HG03432 (cell line): ENCODE measurements around the gene ENGASE.
"Not testable (repeated sequence)": the region's sequence is repeated elsewhere in the genome, so short reads cannot be mapped to it uniquely, and the experiment has no call there.

ENCODE experiments used
- ATAC-seq: cut with Tn5 transposase; IDR thresholded peaks from one replicate; pipeline ENCODE4 v1.9.1; 2021; ENCODE audit warnings: mild to moderate bottlenecking, moderate library complexity; ENCODE audit not compliant: unreplicated experiment

Gene ENGASE

DNA sequence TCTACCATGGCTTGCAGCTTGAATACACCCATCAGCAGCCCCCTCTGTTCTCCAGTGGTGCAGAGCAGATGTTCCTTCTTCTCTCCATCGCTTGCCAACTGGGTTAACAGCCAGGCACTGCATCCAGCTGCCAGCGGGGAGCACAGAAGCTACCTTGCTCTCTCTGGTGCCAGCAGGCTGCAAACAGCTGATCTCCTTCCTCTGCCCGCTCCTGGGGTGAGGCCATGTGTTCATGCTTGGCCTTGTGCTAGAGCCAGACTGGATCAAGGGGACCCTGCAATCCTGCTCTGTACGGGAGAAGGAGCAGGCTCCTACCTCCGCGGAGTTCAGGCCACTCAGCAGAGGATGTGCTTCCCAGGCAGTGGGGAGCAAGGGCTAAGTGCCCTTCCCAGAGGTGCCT, 24.1 kb upstream of the ENGASE start:
- ATAC-seq: no peak

DNA sequence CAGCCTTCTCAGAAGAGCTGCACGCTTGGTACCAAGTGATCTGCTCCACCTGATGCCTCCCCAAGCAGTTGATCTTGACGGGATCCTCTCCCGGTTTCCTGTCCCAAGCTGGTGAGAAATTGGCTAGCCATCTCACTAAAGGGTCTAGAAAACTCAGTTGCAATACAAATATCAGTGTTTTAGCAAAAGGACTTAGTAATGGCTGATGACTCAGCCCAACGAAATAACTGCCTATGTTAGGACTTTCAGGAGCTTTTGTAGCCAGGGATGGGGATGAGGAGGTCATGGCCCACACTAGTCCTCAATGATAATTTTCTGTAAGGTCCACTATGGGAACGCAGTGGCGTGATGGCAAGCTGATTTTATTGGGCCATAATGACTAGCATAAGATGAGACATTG, 23.3 kb upstream of the ENGASE start:
- ATAC-seq: no peak

DNA sequence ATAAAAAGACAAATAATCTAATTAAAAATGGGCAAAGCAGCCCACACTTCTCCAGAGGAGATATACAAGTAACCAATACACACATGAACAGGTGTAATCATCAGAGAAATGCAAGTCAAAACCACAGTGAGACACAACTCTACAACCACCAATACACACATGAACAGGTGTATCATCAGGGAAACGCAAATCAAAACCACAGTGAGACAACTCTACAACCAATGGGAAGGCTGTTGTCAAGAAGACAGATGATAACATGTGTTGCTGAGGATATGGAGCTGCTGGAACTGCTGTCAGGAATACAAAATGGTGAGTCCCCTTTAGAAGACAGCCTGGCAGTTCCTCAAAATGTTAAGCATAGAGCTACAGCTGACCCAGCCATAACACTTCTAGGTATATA, 22.5 kb upstream of the ENGASE start:
- no peak for ATAC-seq

DNA sequence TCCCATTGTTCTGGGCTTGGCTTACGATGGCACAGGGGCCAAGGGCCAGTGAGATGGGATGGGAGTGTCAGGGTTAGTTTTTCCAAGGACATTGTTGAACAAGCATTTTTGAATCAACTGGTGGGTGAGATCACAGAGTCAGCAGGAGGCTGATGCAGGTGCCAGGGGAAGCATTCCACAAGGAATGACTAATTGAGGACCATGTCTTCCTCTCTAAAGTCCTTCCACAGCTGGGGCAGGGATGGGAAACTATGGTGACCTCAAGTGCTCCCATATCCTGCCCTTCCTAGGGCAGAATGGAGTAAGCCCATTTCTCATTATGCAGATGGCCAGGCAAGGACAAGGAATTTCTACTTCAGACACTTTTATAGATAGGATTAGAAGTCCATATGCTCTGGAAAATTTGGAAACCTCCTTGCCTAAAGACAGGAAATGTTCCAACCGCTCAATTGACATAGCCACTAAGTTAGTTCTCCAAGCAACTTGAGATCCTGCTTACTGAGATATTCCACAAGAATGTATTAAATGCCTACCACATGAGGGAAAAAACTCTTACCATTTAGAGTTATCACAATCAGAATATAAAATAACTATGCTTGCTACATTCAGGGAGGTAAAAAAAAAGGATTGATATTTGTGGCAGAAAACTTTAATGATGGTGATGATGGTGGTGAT, 21.2 kb upstream of the ENGASE start:
- ATAC-seq: no peak

DNA sequence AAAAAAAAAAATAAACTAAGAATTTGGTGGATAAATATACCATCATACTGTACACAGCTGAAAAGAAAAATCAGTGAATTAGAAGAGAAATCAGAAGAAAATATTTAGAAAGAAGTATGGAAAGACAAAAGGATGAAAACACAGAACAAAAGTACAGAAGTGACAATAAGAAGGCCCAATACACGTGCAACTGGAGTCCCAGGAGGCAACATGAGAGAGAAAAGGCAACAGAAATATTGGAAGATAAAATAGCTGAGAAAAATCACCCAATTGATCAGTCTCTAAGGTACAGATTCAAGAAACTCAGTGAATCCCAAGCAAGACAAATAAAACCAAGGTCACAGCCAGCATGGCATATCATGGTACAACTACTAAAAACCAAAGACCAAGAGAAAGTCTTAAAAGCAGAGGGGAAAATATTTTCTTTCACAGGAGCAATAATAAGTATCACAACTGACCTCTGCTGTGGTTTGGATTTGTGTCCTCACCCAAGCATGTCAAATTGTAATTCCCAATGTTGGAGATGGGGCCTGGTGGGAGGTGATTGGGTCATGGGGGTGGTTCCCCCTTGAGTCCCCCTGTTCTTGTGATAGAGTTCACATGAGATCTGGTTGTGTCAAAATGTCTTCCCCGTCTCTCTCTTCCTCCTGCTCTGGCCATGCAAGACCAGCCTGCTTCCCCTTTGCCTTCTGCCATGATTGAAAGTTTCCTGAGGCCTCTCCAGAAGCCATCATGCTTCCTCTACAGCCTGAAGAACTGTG, 20.2 kb upstream of the ENGASE start:
- ATAC-seq: no peak

DNA sequence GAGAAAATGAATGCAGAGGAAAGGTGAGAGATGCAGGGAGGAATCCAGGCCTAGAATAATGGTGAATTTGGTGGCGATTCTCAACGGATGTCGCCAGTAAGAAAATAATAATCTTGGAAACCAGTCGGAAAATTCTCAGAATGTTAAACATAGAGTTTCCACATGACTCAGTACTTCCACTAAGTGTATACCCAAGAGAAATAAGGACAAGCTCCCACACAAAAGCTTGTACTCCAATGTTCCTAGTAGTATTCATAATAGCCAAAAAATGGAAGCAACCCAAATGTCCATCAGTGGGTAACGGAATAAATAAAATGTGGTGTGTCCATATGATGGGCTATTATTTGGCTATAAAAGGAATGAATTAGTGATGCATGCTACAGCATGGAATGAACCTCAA, 19.4 kb upstream of the ENGASE start:
- ATAC-seq: no peak

DNA sequence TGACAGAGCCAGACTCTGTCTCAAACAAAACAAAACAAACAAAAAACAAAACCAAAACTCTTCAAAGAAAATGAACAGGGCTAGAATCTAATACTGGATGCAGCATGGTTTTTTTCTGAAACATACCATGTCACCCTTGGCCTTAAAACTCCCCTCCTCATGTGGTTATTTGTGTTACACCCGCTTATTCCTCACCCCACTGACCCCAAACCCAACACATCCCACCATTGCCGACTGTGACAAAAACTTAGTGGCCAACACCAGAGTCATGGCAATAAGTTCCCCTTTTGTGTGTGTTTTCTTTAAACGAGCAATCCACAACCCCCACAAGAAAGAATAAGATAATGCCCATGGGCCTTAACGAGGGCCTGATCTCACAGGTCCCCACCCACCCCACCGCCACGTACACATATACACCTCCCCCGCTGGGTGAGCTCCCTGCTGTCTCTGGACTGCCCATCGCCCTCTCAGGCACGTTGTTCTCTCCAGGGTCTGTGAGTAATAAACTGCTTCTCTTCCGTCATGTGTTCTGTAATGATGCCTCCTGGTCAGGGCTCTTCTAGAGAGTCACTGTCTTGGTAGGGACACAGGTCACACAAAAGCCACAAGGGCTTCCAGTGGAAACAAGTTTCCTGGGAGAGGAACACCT, 16.8 kb upstream of the ENGASE start:
- ATAC-seq: no peak

DNA sequence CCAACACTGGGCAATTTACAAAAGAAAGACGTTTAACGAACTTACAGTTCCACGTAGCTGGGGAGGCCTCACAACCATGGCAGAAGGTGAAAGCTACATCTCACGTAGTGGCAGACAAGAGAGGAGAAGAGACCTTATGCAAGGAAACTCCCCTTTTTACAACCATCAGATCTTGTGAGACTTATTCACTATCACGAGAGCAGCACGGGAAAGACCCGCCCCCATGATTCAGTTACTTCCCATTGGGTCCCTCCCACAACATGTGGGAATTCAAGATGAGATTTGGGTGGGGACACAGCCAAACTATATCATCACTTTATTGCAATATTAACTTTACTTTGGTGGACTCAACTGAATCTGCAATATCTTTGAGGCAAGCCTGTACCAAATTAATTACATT, 11.9 kb upstream of the ENGASE start:
- no peak for ATAC-seq

DNA sequence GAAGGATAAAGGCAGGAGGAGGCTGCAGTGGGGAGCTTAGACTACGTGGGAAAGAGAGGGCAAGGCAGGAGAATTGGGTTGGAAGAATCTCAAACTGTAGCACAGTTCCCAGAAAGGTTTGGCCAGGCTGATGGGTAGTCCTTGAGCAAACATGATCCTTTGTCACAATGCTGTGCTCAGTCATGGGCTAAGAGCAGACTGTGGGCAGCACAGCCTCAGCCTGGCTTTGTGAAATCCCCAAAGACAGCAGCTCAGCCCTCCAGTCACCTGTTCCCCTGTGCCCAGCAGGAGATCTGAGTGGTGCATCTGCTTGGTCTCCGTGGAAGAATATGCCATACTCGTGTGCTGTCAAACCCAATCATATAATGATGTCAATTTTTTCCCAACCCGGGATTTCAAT, 10.6 kb upstream of the ENGASE start:
- ATAC-seq: no peak

DNA sequence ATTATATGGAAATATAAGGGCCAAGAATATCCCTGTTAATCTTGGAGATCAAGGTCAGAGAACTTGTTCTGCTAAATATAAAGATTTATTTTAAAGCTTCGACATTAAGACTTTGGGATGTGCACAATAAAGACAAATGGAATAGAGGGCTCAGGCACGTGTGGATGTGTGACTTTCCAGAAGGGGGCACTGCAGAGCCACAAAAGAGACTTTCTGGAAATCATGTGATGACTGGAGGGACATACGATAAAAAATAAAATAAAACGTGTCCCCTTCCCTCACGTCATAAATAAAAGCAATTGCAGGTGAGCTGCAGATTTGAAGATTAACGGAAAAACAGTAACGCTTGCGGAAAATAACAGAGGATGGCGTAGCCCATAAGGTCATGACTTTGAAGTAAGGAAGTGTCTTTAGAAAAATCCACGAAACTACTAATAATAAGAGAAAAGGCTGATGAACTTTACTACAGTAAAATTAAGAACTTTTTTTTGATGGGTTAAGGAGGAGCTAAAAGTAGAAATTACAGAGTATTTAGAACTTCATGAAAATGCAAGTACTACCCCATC, 9.4 kb upstream of the ENGASE start:
- ATAC-seq: no peak

DNA sequence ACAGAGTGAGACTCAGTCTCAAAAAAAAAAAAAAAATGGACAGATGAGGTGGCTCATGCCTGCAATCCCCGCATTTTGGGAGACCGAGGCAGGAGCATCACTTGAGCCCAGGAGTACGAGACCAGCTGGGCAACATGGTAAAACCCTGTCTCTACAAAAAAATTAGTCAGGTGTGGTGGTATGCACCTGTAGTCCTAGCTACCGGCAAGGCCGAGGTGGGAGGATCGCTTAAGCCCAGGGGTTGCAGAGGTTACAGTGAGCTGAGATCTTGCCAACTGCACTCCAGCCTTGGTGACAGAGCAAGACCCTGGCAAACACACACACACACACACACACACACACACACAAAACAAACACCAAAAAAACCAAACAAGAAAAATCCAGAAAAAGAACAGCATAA, 7.7 kb upstream of the ENGASE start:
- ATAC-seq: no peak

DNA sequence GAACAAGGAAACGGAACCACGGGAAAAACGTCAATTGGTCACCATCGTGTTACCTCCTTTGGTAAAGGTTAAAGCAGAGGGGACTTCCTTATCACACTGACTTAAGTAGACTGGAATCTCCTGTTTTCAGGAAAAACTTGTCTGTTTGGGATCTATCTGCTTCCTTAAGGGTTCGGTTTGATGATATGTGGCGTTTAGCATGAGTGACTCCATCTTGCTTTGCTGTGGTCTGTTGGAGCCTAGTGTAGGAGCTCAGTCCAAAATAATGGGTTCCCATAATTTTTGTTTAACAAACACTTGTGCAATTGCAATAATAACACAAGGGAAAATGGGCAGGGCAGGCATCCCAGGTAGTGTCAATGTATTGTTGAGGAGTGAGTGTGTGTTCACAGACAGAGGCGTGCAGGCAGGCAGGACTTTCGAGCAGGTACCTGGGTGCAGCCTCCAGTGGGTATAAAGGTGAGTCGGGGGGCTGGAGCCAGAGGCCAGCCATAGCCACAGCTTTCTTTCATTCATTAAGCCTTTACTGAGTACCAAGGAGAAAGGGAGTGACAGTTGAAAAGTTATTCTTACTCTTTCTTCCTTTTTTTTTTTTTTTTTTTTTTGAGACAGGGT, 4.3 kb upstream of the ENGASE start:
- ATAC-seq: no peak

DNA sequence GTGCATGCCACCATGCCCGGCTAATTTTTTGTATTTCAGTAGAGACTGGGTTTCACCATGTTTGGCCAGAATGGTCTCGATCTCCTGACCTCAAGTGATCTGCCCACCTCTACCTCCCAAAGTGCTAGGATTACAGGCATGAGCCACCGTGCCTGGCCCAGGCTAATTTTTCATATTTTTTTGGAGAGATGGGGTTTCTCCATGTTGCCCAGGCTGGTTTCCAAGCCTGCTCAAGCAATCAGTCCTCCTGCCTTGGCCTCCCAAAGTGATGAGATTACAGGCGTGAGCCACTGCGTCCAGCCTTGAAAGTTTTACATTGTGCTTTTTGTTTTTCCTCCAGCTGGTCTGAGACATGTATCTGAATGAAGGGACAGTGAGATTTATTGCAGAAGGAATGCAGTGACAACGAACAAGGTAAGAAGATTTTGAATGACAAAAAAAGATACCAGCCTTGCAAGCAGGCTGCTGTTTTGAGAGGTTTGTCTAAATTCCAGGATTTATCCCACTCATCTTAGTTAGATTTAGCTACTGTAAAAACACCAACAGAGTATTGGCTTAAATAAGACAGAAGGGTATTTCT, 3.4 kb upstream of the ENGASE start:
- ATAC-seq: no peak

DNA sequence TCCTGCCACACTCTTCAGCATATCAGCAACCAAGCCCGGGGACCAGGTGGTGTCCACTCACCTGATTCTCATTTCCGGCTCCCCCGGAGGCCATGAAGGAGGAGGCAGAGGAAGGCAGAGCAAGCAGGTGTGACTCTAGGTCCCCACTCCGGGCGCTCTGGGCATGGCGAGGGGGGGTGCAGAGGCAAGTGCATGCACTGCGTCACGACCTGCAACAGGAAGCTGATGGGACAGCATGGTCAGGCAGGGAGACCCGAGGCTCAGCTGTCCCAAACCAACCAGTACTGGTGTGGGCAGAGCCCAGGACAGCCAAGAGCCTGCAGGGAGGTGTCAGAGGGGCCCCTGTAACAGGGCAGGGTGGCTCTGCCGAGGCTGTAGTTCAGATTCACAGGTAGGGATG, 2.1 kb upstream of the ENGASE start:
- ATAC-seq: no peak

DNA sequence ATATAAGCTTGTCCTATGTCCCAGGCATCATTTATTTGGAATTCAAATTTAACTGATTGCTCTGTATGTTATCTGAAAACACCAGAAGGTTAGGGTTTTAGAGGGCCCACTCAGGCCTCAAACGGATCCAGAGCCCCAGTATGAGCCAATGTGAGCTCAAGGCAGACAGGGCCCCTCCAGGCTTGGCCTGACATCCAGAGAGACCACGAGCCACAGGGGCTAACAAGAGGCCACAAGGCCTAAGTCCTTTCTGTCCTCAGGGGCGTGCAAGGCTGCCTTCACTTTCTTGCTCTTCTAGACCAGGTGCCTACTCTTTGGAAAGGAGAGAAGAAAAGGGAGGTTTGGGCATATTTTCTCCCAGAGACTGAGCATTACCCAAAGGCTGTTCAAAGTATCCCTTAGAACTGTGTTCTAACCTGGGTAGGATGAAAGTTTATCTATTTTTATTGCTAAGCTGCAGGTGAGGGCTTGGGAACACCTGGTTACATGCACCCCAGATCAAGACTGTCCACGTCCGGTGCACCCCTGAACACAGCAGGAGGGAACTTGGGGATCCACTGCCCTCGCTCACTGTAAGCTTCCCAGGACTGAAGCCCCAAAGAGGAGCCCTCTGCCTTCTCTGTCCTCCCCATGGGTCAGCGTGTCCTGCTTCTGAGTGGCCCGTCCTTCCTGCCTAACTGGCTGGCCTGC, 1.5 kb upstream of the ENGASE start:
- no peak for ATAC-seq

DNA sequence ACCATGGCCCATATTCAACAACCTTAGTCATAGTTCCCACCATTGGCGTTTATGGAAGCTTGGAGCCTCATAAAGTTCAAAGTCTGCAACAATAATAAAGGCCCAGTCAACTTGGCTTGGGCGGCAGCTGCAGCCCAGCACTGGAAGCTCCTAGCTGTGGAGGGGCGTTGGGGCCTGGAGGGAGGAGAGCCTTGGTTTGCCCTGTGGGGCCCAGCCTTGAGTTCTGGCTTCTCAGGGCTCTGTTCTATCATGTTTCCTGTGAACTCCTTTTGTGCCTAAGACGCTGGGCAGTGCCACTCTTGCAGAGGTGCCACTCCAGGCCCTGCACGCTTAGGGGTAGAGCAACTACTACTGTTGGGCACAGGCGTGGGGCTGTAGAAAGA, 927 bp upstream of the ENGASE start:
- no peak for ATAC-seq

DNA sequence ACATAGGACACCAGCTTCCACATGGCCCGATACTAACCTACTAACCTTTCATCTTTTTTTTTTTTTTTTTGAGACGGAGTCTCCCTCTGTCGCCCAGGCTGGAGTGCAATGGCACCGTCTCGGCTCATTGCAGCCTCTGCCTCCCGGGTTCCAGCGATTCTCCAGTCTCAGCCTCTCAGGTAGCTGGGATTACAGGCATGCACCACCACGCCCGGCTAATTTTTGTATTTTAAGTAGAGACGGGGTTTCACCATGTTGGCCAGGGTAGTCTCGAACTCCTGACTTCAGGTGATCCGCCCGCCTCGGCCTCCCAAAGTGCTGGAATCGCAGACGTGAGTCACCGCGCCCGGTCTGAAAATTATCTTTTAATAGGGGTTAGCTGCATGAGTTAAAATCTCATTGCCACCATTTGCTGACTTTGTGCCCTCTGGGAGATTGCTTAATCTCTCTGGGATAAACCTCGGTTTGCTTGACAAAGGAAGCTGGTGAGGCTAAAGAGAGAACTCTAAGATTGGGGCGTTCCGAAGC, 439 bp upstream of the ENGASE start:
- ATAC-seq: not testable (repeated sequence)

DNA sequence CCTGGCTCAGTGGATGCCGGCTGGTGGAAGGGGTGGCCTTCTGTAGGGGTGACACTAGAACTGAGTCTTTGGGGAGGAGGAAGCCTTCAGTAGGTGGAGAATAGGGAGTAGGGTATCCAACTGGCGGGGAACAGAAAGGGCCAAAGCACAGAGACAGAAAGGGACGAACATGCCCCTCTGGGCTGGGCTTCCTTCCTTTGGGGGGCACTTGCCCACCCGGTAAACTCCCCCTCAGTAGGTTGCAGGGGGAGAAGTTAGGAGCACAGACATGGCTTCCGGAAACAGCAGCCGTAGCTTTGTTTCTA, 774 bp downstream of the ENGASE start:
- ATAC-seq: peak; percentile 20

DNA sequence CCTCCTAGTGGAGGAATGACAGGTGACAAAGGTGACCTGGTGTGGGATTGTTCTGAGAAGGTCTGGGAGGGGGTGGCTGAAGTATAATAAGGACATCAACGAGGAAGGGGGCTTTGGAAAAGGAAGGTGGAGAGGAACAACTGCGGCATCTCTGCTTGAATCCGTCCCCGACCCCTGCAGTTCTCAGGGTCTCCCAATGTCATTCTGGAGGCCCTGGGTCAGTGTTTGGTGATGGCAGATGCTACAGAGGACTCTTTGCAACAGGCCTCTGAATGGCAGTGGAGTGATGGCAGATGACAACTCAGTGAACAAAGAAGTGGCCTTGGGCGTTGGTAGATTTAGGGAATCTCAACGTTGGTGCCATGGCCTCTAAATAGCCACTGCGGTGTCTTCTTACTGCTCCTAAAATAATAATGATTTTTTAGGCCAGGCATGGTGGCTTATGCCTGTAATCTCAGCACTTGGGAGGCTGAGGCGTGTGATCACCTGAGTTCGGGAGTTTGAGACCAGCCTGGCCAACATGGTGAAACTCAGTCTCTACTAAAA, 1.3 kb downstream of the ENGASE start:
- no peak for ATAC-seq

DNA sequence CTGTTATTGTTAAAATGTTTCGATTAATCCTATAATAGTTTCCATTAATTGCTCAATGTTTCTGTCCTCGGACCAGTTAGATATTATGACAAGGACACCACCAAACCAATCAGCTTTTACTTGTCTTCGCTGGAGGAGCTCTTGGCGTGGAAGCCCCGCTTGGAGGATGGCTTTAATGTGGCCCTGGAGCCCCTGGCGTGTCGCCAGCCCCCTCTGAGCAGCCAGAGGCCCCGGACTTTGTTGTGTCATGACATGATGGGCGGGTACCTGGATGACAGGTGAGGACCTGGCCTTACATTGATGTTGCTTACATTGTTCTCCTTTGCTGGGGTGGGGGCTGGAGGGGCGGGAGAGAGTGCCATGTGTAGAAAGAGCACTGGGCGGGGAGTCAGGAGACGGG, 3.0 kb downstream of the ENGASE start:
- ATAC-seq: no peak
